Retinal pigment epithelial cell (primary cell): Measurements from ENCODE around the gene ACOT7.

Experiments
- DNase-seq: peaks from one replicate; pipeline ENCODE4 v3.0.0-alpha.2; 2010; ENCODE audit warnings: low read depth
- H3K4me3 ChIP-seq: 2 replicates; pipeline ENCODE4 v1.5.1; 2011; ENCODE audit warnings: mild to moderate bottlenecking, low read length, control low read depth, moderate library complexity
- TF ChIP-seq, protein P1 (sequence below): conservative IDR thresholded peaks from 2 replicates; pipeline ENCODE4 v1.5.1; 2011; ENCODE audit warnings: low read depth, low read length, control low read depth, inconsistent platforms

The ACOT7 gene

DNA sequence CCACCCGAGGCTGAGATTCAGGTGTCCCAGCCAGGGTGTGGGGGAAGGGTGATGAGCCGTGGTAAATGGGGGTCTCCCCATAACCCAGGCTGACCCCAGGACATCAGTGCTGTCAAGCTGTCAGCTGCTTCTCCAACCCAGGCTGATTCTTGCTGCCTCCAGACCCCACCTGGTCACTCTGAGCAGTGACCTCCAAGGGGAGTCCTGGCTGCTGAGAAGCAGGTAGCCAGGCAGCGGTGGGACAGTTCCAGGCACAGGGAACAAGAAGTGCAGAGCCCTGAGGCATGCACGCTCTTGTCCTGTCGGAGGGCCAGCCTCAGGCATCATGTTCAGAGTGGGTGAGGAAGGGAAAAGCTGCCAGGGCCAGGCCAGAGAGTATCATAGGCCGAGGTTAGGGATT, 32.1 kb upstream of the ACOT7 start:
- DNase-seq = no peak

DNA sequence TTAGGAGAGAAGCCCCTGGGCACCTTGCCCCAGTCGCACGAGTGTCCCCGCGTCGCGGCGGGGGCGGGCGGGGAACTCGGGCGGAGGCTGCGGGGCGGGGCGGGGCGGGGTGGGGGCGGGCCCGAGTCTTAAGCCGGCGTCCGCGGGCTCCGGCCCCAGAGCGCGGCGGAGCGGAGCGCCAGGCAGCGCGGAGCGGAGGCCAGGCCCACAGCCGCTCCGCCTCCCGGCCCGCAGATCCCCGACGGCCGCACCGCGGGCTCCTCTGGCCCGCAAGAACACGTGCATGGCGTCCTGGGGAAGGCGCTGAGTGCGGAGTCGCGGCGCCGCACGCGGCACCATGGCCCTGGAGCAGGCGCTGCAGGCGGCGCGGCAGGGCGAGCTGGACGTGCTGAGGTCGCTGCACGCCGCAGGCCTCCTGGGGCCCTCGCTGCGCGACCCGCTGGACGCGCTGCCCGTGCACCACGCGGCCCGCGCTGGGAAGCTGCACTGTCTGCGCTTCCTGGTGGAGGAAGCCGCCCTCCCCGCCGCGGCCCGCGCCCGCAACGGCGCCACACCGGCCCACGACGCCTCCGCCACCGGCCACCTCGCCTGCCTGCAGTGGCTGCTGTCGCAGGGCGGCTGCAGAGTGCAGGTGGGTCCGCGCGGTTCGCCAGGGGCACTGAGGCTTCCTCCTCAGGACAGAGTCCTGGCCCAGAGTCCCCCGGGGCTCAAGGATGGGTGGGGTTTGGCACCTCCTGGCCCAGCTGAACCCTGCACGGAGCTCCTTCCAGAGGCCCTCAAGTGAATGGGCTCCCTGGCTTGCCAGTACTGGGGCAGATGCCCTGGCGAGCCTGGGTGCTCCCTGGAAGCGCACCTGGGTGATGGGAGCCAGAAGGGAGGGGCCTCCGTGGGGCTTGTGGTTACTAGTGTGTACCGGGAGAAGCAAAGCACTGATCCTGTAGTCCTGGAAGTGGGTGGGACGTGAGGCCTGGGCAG, 31.3 kb upstream of the ACOT7 start, which contains the start of gene ESPN:
ESPN (plus strand) TSS at position 158 of the 975 bp plus-strand sequence; CDS start at position 338, 180 bp downstream.
- TF ChIP-seq, protein P1, sequence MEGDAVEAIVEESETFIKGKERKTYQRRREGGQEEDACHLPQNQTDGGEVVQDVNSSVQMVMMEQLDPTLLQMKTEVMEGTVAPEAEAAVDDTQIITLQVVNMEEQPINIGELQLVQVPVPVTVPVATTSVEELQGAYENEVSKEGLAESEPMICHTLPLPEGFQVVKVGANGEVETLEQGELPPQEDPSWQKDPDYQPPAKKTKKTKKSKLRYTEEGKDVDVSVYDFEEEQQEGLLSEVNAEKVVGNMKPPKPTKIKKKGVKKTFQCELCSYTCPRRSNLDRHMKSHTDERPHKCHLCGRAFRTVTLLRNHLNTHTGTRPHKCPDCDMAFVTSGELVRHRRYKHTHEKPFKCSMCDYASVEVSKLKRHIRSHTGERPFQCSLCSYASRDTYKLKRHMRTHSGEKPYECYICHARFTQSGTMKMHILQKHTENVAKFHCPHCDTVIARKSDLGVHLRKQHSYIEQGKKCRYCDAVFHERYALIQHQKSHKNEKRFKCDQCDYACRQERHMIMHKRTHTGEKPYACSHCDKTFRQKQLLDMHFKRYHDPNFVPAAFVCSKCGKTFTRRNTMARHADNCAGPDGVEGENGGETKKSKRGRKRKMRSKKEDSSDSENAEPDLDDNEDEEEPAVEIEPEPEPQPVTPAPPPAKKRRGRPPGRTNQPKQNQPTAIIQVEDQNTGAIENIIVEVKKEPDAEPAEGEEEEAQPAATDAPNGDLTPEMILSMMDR = no peak
- DNase-seq = no peak
- H3K4me3 ChIP-seq = no peak within 1 kb of the TSS

More for the DNA sequence above, 32.1 kb upstream of the ACOT7 start:
- H3K4me3 ChIP-seq = no peak overlapping the region
- TF ChIP-seq, protein P1 = no peak

DNA sequence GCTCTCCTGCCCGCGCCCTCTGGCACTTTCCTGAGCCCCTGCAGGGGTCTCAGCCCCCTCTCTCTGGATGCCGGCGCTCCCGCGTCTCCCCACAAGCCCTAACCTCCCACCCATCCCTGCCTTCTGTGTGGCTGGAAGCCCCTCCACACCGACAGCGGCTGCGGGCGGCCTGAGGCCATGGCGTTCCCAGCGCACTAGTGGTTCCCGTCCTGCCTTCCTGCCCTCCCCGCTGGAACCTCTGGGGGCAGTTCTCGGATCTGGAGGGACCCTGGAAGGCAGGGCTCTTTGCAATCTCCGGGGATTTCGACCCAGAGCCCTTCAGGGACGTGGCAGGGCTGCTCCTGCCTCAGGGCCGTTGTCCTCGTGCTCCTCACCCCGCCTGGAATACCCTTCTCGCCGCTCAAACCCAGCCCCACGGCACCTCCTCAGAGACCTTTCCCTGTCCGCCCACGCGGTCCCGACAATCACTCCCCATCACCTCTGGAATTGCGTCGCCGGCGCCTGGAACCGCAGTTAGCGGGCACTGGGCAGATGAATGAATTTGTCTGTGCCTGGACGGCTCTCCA, 30.5 kb upstream of the ACOT7 start:
- DNase-seq = no peak

DNA sequence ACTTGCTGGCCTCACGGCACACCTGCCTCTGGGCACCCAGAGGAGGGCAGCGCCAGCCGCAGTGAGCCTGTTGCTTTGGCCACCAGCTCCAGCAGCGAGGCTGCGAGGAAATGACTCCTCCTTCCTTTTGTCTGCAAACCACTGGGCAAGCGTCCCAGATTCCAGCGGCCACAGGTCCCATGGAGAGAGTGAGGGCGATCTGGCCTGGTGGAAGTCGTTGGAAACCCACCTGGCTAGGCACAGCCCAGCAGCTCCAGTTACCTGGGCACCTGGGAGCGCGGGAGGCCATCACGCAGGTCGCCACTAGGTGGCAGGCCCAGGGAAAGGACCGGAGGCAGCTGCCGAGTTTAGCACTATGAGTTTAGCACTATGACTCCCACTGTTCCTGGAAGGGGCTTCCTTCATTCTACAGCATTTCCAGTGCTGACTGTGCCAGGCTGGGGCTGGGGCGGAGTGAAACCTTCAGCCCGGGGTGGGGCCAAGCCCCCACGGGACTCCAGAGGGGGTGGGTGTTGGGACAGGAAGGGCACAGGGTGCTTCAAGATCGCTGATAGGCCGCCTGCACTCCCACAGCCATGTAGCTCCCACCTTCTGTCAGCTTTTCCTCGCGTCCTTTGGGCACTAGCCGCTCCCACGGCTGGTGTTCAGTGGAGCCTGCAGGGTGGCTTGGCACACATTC, 29.9 kb upstream of the ACOT7 start:
- DNase-seq = peak; percentile 12
- H3K4me3 ChIP-seq = no peak overlapping the region
- TF ChIP-seq, protein P1 = peak; percentile 86

More for the DNA sequence above, 30.5 kb upstream of the ACOT7 start:
- TF ChIP-seq, protein P1 = no peak
- H3K4me3 ChIP-seq = no peak overlapping the region

DNA sequence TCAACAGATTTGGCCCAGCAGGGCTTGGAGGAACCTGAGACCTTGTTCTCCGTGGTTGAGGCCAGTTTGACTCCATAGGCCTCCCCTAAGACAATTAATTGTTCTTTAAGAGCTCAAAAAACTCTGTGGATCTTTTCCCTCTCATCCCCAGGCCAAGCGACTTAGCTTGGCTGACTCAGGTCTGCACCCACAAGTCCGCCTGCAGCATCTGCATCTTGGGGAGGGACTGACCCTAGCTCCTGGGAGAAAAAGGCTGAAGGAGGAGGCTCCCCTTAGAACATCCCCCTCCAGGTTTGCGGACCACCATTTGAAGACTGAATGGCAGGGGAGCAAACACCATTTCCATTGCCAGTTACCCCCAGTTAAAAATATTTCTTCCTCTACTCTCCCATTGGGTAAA, 27.7 kb upstream of the ACOT7 start:
- TF ChIP-seq, protein P1 = no peak
- no peak for DNase-seq
- no peak overlapping the region for H3K4me3 ChIP-seq

DNA sequence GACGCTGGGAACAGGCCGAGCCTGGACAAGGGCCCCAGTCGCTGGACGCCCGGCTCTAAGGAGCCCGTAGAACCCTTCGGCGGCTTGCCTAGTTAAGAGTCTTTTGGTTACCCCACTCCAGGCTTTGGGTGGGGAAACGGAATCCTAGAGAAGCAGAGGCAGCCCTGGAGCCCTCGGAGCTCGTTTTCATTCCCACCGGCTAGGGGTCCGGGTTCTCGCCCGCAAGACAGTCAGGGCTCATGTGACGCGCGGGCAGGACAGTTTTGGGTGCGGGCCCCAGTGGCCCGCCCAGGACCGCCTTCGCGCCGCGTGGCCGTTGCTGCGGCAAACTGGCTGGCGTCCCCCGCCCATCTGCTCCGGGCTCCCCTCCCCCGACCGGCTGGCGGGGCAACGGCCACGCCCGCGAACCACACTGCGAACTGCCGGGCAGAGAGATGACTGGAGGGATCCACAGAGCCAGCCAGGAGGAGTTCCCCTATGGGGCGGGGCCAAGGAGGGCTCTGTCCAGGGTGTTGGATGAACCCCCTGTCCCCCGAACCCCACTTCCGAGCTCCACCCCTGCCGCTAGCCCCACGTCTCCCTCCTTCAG, 27.0 kb upstream of the ACOT7 start:
- TF ChIP-seq, protein P1 = no peak
- no peak overlapping the region for H3K4me3 ChIP-seq
- no peak for DNase-seq
